Measurements from ENCODE around the gene HPCAL1.
A peak's percentile ranks its signal among the peaks of the same experiment; 100 is the strongest.

Gene HPCAL1

DNA sequence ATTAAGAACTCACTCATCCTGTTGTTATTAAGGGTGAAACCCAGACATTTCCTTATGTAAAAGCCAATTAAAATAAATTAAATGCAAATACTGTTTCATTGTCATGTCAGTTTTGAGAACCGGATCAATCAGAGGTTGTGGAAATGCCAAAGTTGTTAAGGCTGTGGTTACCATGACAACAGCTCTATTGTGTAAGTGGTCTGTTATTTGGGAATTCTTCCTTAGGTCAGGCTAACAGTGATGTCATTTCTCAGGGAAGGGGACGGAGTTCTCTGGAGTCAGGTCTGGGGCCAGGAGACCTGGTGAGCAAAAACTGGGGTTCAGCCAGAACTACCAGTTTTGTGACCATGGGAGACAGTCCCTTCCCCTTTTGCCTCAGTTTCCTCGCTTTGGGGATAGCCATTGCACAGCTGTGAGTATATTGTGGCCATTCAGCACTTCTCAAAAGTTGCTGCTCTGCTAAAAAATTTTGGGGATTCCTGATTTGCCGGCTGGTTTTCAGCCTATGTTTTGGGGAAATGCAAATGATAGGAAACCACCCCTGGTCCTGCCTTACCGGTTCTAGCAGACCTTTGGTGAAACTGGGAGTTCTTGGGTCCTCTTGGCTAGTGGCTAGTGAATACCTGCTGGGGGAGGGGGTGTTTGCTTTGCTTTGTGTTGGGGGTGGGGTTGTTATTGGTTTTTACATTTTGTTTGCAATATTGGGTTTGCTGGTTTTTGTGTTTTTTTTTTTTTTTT lies 21.6 kb downstream of the HPCAL1 start:
- DNase-seq (ENCODE audit: low spot score): no peak

GRCh38 chr2:10325278-10326145 lies 22.8 kb downstream of the HPCAL1 start:
- DNase-seq (ENCODE audit: low spot score): no peak

DNA sequence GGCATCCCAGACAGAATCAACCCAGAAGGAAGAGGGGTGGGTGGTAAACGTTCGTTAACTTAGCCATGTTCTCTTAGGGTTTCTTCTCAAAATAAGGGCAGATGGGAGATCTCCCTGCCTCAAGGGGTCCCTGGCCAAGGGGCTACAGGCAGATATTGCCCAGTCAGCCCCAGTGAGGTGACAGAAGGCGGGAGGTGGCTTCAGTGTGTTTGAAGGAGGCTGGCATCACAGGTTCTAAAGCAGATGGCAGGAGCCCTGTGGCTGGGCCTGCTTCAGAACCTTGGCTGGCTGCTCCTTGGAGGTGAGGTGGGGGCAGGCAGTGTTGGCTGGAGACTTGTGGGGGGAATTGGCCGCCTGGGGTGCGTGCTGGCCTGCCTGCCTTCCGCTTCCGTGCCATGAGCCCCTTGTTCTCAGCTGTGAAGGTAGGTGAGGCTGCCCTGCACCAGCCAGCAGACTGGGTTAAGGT lies 23.5 kb downstream of the HPCAL1 start:
- no peak for DNase-seq (ENCODE audit: low spot score)

GRCh38 chr2:10326707-10327594 lies 24.2 kb downstream of the HPCAL1 start:
- DNase-seq (ENCODE audit: low spot score): no peak

DNA sequence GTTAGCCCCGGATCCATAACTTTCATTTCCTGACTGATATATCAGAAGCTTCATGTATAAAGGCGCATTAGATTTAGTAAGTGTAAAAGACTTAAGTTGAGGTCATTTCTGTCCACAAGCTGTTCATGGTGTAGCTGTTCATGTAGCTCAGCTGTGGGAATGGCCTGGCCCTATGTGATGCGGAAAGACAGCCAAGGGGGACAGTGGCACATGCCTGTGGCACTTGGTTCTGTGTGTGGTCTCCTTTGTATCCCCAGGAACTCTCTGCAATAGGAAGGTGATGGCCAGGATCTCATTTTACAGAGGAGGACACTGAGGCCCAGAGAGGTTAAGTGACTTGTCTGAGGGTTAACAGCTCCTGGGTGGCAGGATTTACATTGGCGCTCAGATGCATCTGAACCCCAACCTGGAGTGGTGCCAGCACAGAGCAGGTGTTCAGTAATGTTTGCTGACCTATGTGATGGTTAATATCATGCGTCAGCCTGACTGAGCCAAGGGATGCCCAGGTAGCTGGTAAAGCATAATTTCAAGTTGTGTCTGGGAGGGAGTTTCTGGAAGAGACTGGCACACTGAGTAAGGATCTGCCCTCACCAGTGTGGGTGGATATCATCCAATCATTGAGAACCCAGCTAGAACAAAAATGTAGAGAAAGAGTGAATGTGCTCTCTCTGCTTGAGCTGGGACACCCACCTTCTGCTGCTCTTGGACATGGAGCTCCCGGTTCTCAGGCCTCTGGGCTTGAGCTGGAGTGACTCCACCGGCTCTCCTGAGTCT lies 25.4 kb downstream of the HPCAL1 start:
- DNase-seq (ENCODE audit: low spot score): no peak

DNA sequence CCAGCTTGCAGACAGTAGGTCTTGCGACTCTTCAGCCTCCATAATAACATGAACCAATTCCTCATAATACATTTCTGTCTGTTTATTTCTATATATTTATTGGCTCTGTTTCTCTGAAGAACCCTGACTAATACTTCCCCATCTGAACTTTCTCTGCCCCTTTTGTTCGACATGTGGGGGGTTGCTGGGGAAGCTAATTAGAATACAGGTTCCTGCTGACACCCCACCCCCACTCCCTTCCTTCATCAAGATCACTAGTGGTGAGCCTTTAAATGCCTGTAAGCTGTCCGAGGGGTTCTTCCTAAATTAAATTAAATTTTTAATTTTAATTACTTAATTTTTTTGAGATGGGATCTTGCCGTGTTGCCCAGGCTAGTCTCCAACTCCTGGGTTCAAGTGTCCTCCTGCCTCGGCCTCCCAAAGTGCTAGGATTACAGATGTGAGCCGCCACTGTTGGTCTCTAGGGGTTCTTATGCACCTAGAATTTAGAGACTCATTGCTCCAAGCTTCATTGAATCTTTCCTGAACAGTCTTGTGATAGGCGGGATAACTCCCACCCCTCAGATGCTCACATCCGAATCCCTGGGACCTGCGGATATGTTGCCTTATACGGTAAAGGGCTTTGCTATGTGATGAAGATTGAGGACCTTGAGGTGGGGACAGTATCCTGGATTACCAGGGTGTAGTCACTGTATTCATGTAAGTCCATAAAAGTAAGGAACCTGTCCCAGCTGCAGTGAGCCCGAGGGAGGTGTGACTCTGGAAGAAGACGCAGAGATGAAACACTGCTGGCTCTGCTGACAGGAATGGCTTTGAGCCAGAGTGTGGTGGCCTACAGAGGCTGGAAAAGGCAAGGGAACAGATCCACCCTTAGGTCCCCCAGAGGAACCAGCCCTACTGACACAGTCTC lies 26.2 kb downstream of the HPCAL1 start:
- DNase-seq (ENCODE audit: low spot score): no peak

GRCh38 chr2:10329580-10329879 lies 26.8 kb downstream of the HPCAL1 start:
- DNase-seq (ENCODE audit: low spot score): no peak

- DNase-seq (ENCODE audit: low spot score): no peak
These were observed 27.4 kb downstream of the HPCAL1 start for GRCh38 chr2:10329880-10330699.

GRCh38 chr2:10330700-10331026 lies 28.0 kb downstream of the HPCAL1 start:
- DNase-seq (ENCODE audit: low spot score): no peak

DNA sequence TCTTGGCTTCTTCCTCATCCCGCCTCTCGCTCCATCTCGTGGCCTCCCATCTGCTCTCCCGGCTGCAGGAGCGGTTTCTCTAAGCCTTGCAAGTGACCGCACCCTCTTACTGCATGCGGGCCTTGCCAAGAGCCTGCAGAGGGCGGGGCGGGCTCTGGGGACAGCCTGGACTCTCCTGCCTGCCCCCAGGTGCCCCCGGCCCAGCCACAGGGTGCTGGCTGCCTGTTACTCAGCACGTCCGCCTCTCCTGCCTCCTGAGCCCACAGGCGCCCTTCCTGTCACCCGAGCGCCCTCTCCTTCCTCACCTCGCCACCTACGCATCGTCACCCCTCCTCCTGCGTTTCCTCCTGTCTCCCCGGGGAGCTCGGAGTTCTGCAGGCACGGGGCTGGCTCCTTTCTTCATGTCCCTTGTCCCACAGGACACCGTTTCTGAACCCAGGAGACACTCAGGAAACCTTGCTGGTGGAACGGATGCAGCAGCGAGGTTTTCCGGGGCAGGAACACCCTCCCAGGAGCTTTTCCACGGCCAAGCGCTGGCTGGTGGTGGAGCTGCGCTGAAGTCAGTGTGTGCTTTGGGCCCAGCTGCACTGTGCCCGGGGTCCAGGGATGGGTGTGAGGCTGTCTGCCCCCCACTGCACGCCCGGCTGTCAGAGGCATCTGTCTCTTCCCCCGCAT lies 28.5 kb downstream of the HPCAL1 start:
- DNase-seq (ENCODE audit: low spot score): peak; percentile 46

GRCh38 chr2:10331702-10332401 lies 29.1 kb downstream of the HPCAL1 start:
- peak; percentile 51 for DNase-seq (ENCODE audit: low spot score)

DNA sequence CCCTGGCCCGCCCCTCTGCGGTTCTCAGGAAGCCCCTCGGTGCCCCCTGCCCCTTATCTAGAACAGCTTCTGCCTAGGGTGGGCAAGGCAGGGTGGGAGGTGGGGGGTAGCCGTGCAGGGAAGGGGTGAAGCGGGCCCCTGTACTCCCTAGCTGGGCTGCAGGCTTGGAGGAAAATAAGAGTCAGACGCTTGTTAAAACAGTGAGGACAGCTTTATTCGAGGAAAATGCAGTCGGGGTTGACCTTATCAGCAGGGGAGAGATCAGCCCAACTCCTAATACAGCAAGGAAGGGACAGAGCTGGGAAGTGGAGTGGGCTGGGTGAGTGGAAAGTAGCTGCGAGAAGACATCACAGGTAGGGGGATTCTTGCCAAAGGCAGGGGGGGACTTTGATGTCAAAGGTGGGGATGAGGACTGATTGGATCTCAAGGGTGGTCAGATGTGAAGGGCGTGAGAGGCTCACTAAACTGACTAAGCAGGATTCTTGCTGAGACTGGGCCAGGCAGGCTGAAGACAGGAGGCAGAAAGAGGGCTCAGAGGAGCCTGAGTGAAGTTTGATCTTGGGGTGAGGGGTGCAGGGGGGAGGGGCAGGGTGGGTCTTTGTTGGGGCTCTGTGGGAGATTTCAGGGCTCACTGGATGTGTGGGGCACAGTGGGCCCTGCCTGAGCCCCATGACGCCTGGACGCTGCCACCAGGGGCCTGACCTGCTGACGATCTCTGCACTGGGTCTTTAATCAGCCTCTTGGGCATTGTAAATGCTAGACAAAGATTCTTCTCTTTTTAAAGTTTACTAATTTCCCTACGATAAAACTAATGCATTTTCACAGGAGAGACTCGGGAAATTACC lies 29.9 kb downstream of the HPCAL1 start:
- DNase-seq (ENCODE audit: low spot score): no peak

DNA sequence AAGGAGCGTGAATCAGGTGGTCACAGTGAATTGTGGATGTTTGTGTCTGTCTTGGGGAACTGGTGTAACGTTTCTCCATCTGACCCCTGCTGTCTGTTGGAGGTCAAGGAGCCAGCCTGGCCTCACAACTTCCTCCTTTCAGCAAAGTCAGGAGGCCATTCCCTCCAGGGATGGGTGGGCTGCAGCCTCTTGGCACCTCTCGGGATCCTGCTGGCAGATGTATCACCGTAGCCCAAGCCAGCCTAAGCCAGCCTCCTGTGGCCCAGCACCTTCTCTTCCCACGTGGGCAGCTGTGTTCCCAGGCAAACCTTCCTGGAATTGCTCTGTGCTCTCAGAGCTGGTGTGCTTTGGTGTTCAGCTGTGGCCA lies 30.5 kb downstream of the HPCAL1 start:
- DNase-seq (ENCODE audit: low spot score): no peak

DNA sequence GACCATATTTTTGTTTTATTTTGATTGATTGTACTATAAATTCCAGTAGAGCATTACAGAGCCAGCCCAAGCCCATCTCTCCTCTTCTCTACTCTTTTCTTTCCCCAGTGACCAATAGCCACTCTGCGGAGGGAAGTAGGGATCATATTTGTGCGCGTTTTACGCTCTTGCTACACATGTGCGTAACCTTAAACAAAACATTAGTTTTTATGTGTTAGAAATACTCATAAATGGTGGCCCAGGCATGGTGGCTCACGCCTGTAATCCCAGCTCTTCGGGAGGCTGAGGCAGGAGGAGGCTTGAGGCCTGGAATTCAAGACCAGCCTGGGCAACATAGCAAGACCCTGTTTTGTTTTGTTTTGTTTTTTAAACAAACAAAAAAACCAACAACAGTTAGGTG lies 31.3 kb downstream of the HPCAL1 start:
- no peak for DNase-seq (ENCODE audit: low spot score)

GRCh38 chr2:10335046-10335840 lies 32.5 kb downstream of the HPCAL1 start:
- DNase-seq (ENCODE audit: low spot score): no peak

GRCh38 chr2:10336283-10336682 lies 33.6 kb downstream of the HPCAL1 start:
- DNase-seq (ENCODE audit: low spot score): no peak
